ENCODE data around the gene REEP2. TPM values are rescaled to one million over a fixed set of nuclear protein-coding genes. Genes with fewer than 3 reads are reported as not detected.

Gene REEP2
- total RNA-seq, 1 donor = 2.2 TPM

DNA sequence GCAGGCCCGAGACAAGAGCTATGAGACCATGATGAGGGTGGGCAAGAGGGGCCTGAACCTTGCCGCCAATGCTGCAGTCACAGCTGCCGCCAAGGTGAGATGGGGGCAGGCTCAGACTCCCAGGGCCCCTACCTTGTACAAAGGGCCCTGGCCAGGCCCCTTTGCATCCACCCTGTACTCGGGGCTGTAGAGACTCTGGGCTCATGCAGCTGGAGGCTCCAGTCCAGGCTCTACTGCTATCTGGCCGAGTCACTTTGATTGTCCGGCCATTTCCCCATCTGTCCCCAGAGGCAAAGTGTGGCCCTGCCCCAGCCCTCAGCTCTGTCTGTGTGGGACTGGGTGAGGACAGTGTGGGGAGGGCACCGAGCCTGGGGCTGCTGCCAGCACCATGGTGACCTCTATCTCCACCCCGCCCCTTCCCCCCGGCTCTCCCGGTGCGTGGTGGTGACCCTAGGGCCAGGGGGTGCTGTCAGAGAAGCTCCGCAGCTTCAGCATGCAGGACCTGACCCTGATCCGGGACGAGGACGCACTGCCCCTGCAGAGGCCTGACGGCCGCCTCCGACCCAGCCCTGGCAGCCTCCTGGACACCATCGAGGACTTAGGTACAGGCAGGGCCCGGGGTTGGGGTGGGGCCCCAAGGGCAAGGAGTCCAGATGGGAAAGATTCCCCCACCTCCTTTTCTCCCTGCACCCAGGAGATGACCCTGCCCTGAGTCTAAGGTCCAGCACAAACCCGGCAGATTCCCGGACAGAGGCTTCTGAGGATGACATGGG is 6.1 kb downstream of the REEP2 start:
- H3K4me3 ChIP-seq (ENCODE audit: insufficient read depth, low read length) = no peak overlapping the region
- TF ChIP-seq CTCF (IDR thresholded peaks at IDR 0.05; ENCODE audit: extremely low read depth, low read depth, low read length) = no peak

GRCh38 chr5:138445547-138446271 is 6.9 kb downstream of the REEP2 start:
- H4K20me1 ChIP-seq (ENCODE audit: insufficient read depth, low read length) = no peaks in the 10 kb centered on the region
- no peak for TF ChIP-seq CTCF (IDR thresholded peaks at IDR 0.05; ENCODE audit: extremely low read depth, low read depth, low read length)
- no peak for DNase-seq (ENCODE audit: insufficient read length, low spot score, missing footprints)
- peaks cover 5% of the 10 kb centered on the region for H3K4me1 ChIP-seq (ENCODE audit: insufficient read depth, low read length)
- H3K27me3 ChIP-seq (ENCODE audit: insufficient read depth, low read length) = peaks cover 4% of the 10 kb centered on the region
- H3K36me3 ChIP-seq (ENCODE audit: insufficient read depth, low read length) = no peaks in the 10 kb centered on the region
- H2AFZ ChIP-seq (ENCODE audit: low read length) = no peak overlapping the region
- no peaks in the 10 kb centered on the region for H3K79me2 ChIP-seq (ENCODE audit: insufficient read depth, low read length)
- no peaks in the 10 kb centered on the region for H3K9me3 ChIP-seq (ENCODE audit: low read depth, low read length)
- no peak overlapping the region for H3K27ac ChIP-seq (ENCODE audit: low read depth, low read length)
- H3K4me2 ChIP-seq (ENCODE audit: insufficient read depth, low read length) = no peak overlapping the region
- no peak overlapping the region for H3K4me3 ChIP-seq (ENCODE audit: insufficient read depth, low read length)

More for the DNA sequence above, 6.1 kb downstream of the REEP2 start:
- no peak overlapping the region for H2AFZ ChIP-seq (ENCODE audit: low read length)
- H4K20me1 ChIP-seq (ENCODE audit: insufficient read depth, low read length) = no peaks in the 10 kb centered on the region
- H3K4me1 ChIP-seq (ENCODE audit: insufficient read depth, low read length) = peaks cover 3% of the 10 kb centered on the region
- no peak overlapping the region for H3K27ac ChIP-seq (ENCODE audit: low read depth, low read length)
- no peaks in the 10 kb centered on the region for H3K79me2 ChIP-seq (ENCODE audit: insufficient read depth, low read length)
- H3K9me3 ChIP-seq (ENCODE audit: low read depth, low read length) = no peaks in the 10 kb centered on the region
- no peak overlapping the region for H3K4me2 ChIP-seq (ENCODE audit: insufficient read depth, low read length)
- H3K36me3 ChIP-seq (ENCODE audit: insufficient read depth, low read length) = no peaks in the 10 kb centered on the region
- H3K27me3 ChIP-seq (ENCODE audit: insufficient read depth, low read length) = peaks cover 4% of the 10 kb centered on the region
- DNase-seq (ENCODE audit: insufficient read length, low spot score, missing footprints) = no peak

- H3K4me1 ChIP-seq (ENCODE audit: insufficient read depth, low read length) = peaks cover 5% of the 10 kb centered on the region
- TF ChIP-seq CTCF (IDR thresholded peaks at IDR 0.05; ENCODE audit: extremely low read depth, low read depth, low read length) = no peak
- no peak overlapping the region for H3K4me2 ChIP-seq (ENCODE audit: insufficient read depth, low read length)
- H3K79me2 ChIP-seq (ENCODE audit: insufficient read depth, low read length) = no peaks in the 10 kb centered on the region
- H3K4me3 ChIP-seq (ENCODE audit: insufficient read depth, low read length) = no peak overlapping the region
- no peak overlapping the region for H2AFZ ChIP-seq (ENCODE audit: low read length)
- no peaks in the 10 kb centered on the region for H3K9me3 ChIP-seq (ENCODE audit: low read depth, low read length)
- no peaks in the 10 kb centered on the region for H4K20me1 ChIP-seq (ENCODE audit: insufficient read depth, low read length)
- H3K36me3 ChIP-seq (ENCODE audit: insufficient read depth, low read length) = no peaks in the 10 kb centered on the region
- H3K27me3 ChIP-seq (ENCODE audit: insufficient read depth, low read length) = peaks cover 4% of the 10 kb centered on the region
- no peak for DNase-seq (ENCODE audit: insufficient read length, low spot score, missing footprints)
- H3K27ac ChIP-seq (ENCODE audit: low read depth, low read length) = no peak overlapping the region
Measured at GRCh38 chr5:138448070-138448469, 9.2 kb downstream of the REEP2 start.

All from osteoblast (primary cell).